Upper lobe of left lung (tissue), 4 donors: ENCODE results near the gene TMEM175.

Experiments used
- CTCF ChIP-seq, 6 experiments: fragments of 450-650 bp in 4 of 6; fragments of 200-600 bp in 2 of 6; sonication (generic) in 2 of 6; IDR thresholded peaks; one replicate each; pipeline ENCODE4 v1.5.1; 2016 to 2019; ENCODE audit warnings: antibody characterized with exemption in 6 of 6
- EP300 ChIP-seq, 4 donors: sonication (generic); formaldehyde crosslinking; IDR thresholded peaks; one replicate each; pipeline ENCODE4 v1.5.1; 2017; ENCODE audit warnings: antibody characterized with exemption in 4 of 4, control low read depth in 2 of 4
- POLR2A ChIP-seq, 4 donors: fragments of 450-650 bp; IDR thresholded peaks; one replicate each; pipeline ENCODE4 v1.5.1; 2016 to 2017; ENCODE audit warnings: antibody characterized with exemption in 4 of 4, mild to moderate bottlenecking in 2 of 4
- POLR2AphosphoS5 ChIP-seq, 2 donors: sonication (generic); formaldehyde crosslinking; IDR thresholded peaks; one replicate each; pipeline ENCODE4 v1.5.1; 2017; ENCODE audit warnings: antibody characterized with exemption in 2 of 2

- no peak for TF ChIP-seq CTCF (IDR thresholded peaks at IDR 0.05)
- TF ChIP-seq POLR2AphosphoS5 (IDR thresholded peaks at IDR 0.05): no peak
- no peak for TF ChIP-seq EP300 (IDR thresholded peaks at IDR 0.05)
- no peak for TF ChIP-seq POLR2A (IDR thresholded peaks at IDR 0.05)
Observed at GRCh38 chr4:911221-911751, 21.0 kb upstream of the TMEM175 start.
